ENCODE measurements around the gene PTBP2. TPM values are rescaled to one million over a fixed set of nuclear protein-coding genes. Genes with fewer than 3 reads are reported as not detected.

Gene PTBP2
- total and polyA plus RNA-seq, 2 donors (not counting 1 experiment from before 2014, with no cell fraction given): 18.7 to 33.6 TPM

DNA sequence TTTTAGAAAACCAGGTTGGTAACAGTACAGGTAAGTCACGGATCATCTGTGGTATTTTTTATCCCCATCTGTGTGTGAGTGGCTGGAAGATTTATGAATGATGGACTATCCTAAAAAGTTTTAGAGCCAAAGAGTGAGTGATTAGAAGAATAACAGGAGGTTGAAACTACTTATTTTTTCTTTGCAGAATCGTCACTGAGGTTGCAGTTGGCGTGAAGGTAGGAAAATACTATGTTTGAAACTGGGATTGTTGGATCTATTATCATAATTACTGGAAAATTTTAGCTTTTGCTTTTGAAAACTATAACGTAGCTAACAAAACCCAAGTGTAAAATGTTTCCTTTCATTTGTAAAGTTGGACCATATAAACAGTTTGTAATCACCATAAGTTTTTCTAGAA is 1.8 kb downstream of the PTBP2 start:
- H2AFZ ChIP-seq (ENCODE audit: insufficient read depth, low read depth, low read length, poor library complexity, severe bottlenecking): peak overlapping the region; percentile 98
- no peak for DNase-seq
- Mint-ChIP-seq H3K4me1 (peaks cover 39% of the 10 kb centered on the region), H3K27me3 (no peaks in the 10 kb centered on the region), H3K4me3 (peak overlapping the region; percentile 97), H3K27ac (peak overlapping the region; percentile 99), H3K9me3 (ENCODE audit: insufficient read depth) (no peaks in the 10 kb centered on the region)
- peak overlapping the region in 2 of 5 experiments; percentile 85 to 88 for H3K4me3 ChIP-seq (ENCODE audit: control extremely low read depth in 1 of 5, extremely low read depth in 1 of 5, insufficient read depth in 1 of 5, low read depth in 2 of 5, low read length in 4 of 5)
- CTCF ChIA-PET: no interaction called here
- peaks cover 5% of the 10 kb centered on the region for H4K20me1 ChIP-seq (ENCODE audit: control insufficient read depth, insufficient read depth, low read length, poor library complexity, severe bottlenecking)
- H3K9me3 ChIP-seq (ENCODE audit: control extremely low read depth in 1 of 3, control insufficient read depth in 2 of 3, insufficient read depth in 1 of 3, low read length in 2 of 3): no peaks in the 10 kb centered on the region
- H3K4me2 ChIP-seq (replicated peaks; ENCODE audit: low read depth, low read length, poor library complexity, severe bottlenecking): peak overlapping the region; percentile 90
- peak overlapping the region; percentile 93 for H3K9ac ChIP-seq (ENCODE audit: low read length)
- intact Hi-C loops (cut with micrococcal nuclease): loop anchor here (2.0 to 10.0 kb wide), 4 partner anchors 13 to 1651 kb away; partner anchors contain the start of genes ALG14 and DPYD
- H3K79me2 ChIP-seq (ENCODE audit: control insufficient read depth, insufficient read depth, low read length): peaks cover 63% of the 10 kb centered on the region
- H3K36me3 ChIP-seq (replicated peaks in 1 of 2; ENCODE audit: control extremely low read depth in 1 of 2, control insufficient read depth in 1 of 2, extremely low read depth in 1 of 2, insufficient read depth in 2 of 2, low read length in 1 of 2): peaks cover 0 to 8% of the 10 kb centered on the region in 2 experiments
- no peak for ATAC-seq (ENCODE audit: low read depth)
- H3K27me3 ChIP-seq (replicated peaks in 1 of 4; ENCODE audit: control extremely low read depth in 1 of 4, control insufficient read depth in 3 of 4, insufficient read depth in 4 of 4, low read length in 3 of 4): no peaks in the 10 kb centered on the region
- H3K27ac ChIP-seq (ENCODE audit: low read length in 2 of 2): peak overlapping the region in 1 of 2 donors; percentile 94
- POLR2A ChIA-PET: no interaction called here
- WGBS (ENCODE audit: insufficient coverage): 83% methylated on average over 1 of the region's 4 CpGs
- H3K4me1 ChIP-seq (ENCODE audit: control insufficient read depth in 2 of 2, insufficient read depth in 2 of 2, low read length in 2 of 2): peaks cover 13 to 24% of the 10 kb centered on the region in 2 donors
- TF ChIP-seq CTCF (IDR thresholded peaks at IDR 0.05) (no peak), EZH2 (IDR thresholded peaks at IDR 0.05; ENCODE audit: borderline replicate concordance, insufficient read depth, low read depth, low read length, poor library complexity, severe bottlenecking) (no peak)

DNA sequence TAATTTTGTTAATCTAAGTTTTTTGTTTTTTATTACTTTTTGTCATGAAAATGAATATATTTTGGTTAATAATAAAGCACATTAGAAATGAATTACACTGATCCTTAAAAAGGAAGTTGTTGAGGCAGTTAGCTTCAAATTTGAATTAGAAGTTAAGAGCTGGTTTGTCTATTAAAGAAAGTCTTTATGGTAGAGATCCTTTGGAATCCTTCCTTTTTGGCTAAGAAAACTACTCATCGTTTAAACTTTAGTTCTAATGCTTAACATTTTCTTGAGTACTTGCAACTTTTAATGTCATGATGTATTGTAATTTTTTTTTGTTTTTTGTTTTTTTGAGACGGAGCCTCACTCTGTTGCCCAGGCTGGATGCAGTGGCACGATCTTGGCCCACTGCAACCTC is 2.4 kb downstream of the PTBP2 start:
- POLR2A ChIA-PET: no interaction called here
- no peak overlapping the region for H3K9ac ChIP-seq (ENCODE audit: low read length)
- H4K20me1 ChIP-seq (ENCODE audit: control insufficient read depth, insufficient read depth, low read length, poor library complexity, severe bottlenecking): peaks cover 11% of the 10 kb centered on the region
- Mint-ChIP-seq H3K9me3 (ENCODE audit: insufficient read depth) (no peaks in the 10 kb centered on the region), H3K4me1 (peaks cover 41% of the 10 kb centered on the region), H3K4me3 (no peak overlapping the region), H3K27ac (no peak overlapping the region), H3K27me3 (no peaks in the 10 kb centered on the region)
- no peak overlapping the region for H3K4me3 ChIP-seq (ENCODE audit: control extremely low read depth in 1 of 5, extremely low read depth in 1 of 5, insufficient read depth in 1 of 5, low read depth in 2 of 5, low read length in 4 of 5)
- CTCF ChIA-PET: no interaction called here
- DNase-seq: no peak
- WGBS (ENCODE audit: insufficient coverage): 94% methylated on average over 2 of the region's 3 CpGs
- H3K27ac ChIP-seq (ENCODE audit: low read length in 2 of 2): no peak overlapping the region
- no peaks in the 10 kb centered on the region for H3K9me3 ChIP-seq (ENCODE audit: control extremely low read depth in 1 of 3, control insufficient read depth in 2 of 3, insufficient read depth in 1 of 3, low read length in 2 of 3)
- H3K4me2 ChIP-seq (replicated peaks; ENCODE audit: low read depth, low read length, poor library complexity, severe bottlenecking): no peak overlapping the region
- peaks cover 69% of the 10 kb centered on the region for H3K79me2 ChIP-seq (ENCODE audit: control insufficient read depth, insufficient read depth, low read length)
- peaks cover 13 to 27% of the 10 kb centered on the region in 2 donors for H3K4me1 ChIP-seq (ENCODE audit: control insufficient read depth in 2 of 2, insufficient read depth in 2 of 2, low read length in 2 of 2)
- peaks cover 0 to 9% of the 10 kb centered on the region in 2 experiments for H3K36me3 ChIP-seq (replicated peaks in 1 of 2; ENCODE audit: control extremely low read depth in 1 of 2, control insufficient read depth in 1 of 2, extremely low read depth in 1 of 2, insufficient read depth in 2 of 2, low read length in 1 of 2)
- H2AFZ ChIP-seq (ENCODE audit: insufficient read depth, low read depth, low read length, poor library complexity, severe bottlenecking): no peak overlapping the region
- intact Hi-C loops (cut with micrococcal nuclease): loop anchor here (2.0 to 10.0 kb wide), 4 partner anchors 13 to 1652 kb away; partner anchors contain the start of genes ALG14 and DPYD
- no peaks in the 10 kb centered on the region for H3K27me3 ChIP-seq (replicated peaks in 1 of 4; ENCODE audit: control extremely low read depth in 1 of 4, control insufficient read depth in 3 of 4, insufficient read depth in 4 of 4, low read length in 3 of 4)
- no peak for ATAC-seq (ENCODE audit: low read depth)
- TF ChIP-seq EZH2 (IDR thresholded peaks at IDR 0.05; ENCODE audit: borderline replicate concordance, insufficient read depth, low read depth, low read length, poor library complexity, severe bottlenecking) (no peak), CTCF (IDR thresholded peaks at IDR 0.05) (no peak)

Measured in B cell (primary cell).